ENCODE data around the gene XPO4.
"Not testable (repeated sequence)": the region's sequence is repeated elsewhere in the genome, so short reads cannot be mapped to it uniquely, and the experiment has no call there.

The XPO4 gene

GRCh38 chr13:20902438-20903163, at the start of gene XPO4:
Gene XPO4 (minus strand): TSS chr13:20902746. CDS start chr13:20902738, 8 bp downstream.
- in situ Hi-C loops (cut with MboI; ENCODE audit: low pct_unique_long_range_greater_than_20kb, low sequenced_read_pairs, unreplicated experiment) = loop anchor here (25.0 kb wide), 1 partner anchor 715 kb away; the partner anchor contains the start of gene GJB2
- no peak for TF ChIP-seq CTCF (IDR thresholded peaks at IDR 0.05; ENCODE audit: extremely low read depth, insufficient read depth, missing control alignments)
- peak; percentile 95 for DNase-seq (ENCODE audit: low spot score)

GRCh38 chr13:20948001-20948400, 45.5 kb upstream of the XPO4 start:
- in situ Hi-C loops (cut with MboI; ENCODE audit: low pct_unique_long_range_greater_than_20kb, low sequenced_read_pairs, unreplicated experiment) = loop anchor here (25.0 kb wide), 2 partner anchors 339 to 539 kb away; no protein-coding TSS in a partner anchor
- not testable (repeated sequence) for DNase-seq (ENCODE audit: low spot score)

- DNase-seq (ENCODE audit: low spot score) = no peak
- in situ Hi-C loops (cut with MboI; ENCODE audit: low pct_unique_long_range_greater_than_20kb, low sequenced_read_pairs, unreplicated experiment) = loop anchor here (25.0 kb wide), 2 partner anchors 341 to 541 kb away; no protein-coding TSS in a partner anchor
Observed at GRCh38 chr13:20945952-20946383, 43.4 kb upstream of the XPO4 start.

GRCh38 chr13:20942938-20943559, 40.5 kb upstream of the XPO4 start:
- no peak for TF ChIP-seq CTCF (IDR thresholded peaks at IDR 0.05; ENCODE audit: extremely low read depth, insufficient read depth, missing control alignments)
- no peak for DNase-seq (ENCODE audit: low spot score)
- in situ Hi-C loops (cut with MboI; ENCODE audit: low pct_unique_long_range_greater_than_20kb, low sequenced_read_pairs, unreplicated experiment) = loop anchor here (25.0 kb wide), 2 partner anchors 344 to 544 kb away; no protein-coding TSS in a partner anchor

More at GRCh38 chr13:20945952-20946383, 43.4 kb upstream of the XPO4 start:
- TF ChIP-seq CTCF (IDR thresholded peaks at IDR 0.05; ENCODE audit: extremely low read depth, insufficient read depth, missing control alignments) = no peak

- in situ Hi-C loops (cut with MboI; ENCODE audit: low pct_unique_long_range_greater_than_20kb, low sequenced_read_pairs, unreplicated experiment) = loop anchor here (25.0 kb wide), 2 partner anchors 347 to 547 kb away; no protein-coding TSS in a partner anchor
- DNase-seq (ENCODE audit: low spot score) = not testable (repeated sequence)
Observed at GRCh38 chr13:20940511-20940910, 38.0 kb upstream of the XPO4 start.

- in situ Hi-C loops (cut with MboI; ENCODE audit: low pct_unique_long_range_greater_than_20kb, low sequenced_read_pairs, unreplicated experiment) = loop anchor here (25.0 kb wide), 2 partner anchors 347 to 547 kb away; no protein-coding TSS in a partner anchor
Observed at GRCh38 chr13:20940083-20940482, 37.5 kb upstream of the XPO4 start.

GRCh38 chr13:20939662-20940061, 37.1 kb upstream of the XPO4 start:
- in situ Hi-C loops (cut with MboI; ENCODE audit: low pct_unique_long_range_greater_than_20kb, low sequenced_read_pairs, unreplicated experiment) = loop anchor here (25.0 kb wide), 2 partner anchors 348 to 548 kb away; no protein-coding TSS in a partner anchor
- no peak for DNase-seq (ENCODE audit: low spot score)
- no peak for TF ChIP-seq CTCF (IDR thresholded peaks at IDR 0.05; ENCODE audit: extremely low read depth, insufficient read depth, missing control alignments)

More at GRCh38 chr13:20940083-20940482, 37.5 kb upstream of the XPO4 start:
- TF ChIP-seq CTCF (IDR thresholded peaks at IDR 0.05; ENCODE audit: extremely low read depth, insufficient read depth, missing control alignments) = no peak
- no peak for DNase-seq (ENCODE audit: low spot score)

All from GM13977 (cell line).